Fibroblast of lung (primary cell): ENCODE data around the gene TGFB3. TPM values are rescaled to one million over a fixed set of nuclear protein-coding genes. Genes with fewer than 3 reads are reported as not detected.
"Not testable (repeated sequence)": the region's sequence is repeated elsewhere in the genome, so short reads cannot be mapped to it uniquely, and the experiment has no call there.

Experiments
- DNase-seq, 2 donors: peaks; one replicate each; pipeline versions ENCODE4 v3.0.0 to v3.0.0-alpha.2; 2010; ENCODE audit warnings: low read depth in 2 of 2
- H2AFZ ChIP-seq: 2 replicates; pipeline ENCODE4 v1.5.1; 2012; ENCODE audit warnings: low read length, control low read depth, inconsistent platforms
- H3K27ac ChIP-seq: 2 replicates; pipeline ENCODE4 v1.5.1; 2011; ENCODE audit warnings: low read length, control low read depth; ENCODE audit not compliant: insufficient read depth
- H3K27me3 ChIP-seq: 2 replicates; pipeline ENCODE4 v1.5.1; 2011; ENCODE audit warnings: mild to moderate bottlenecking, low read length; ENCODE audit not compliant: control insufficient read depth, insufficient read depth
- H3K36me3 ChIP-seq: 2 replicates; pipeline ENCODE4 v1.5.1; 2011; ENCODE audit warnings: low read length; ENCODE audit not compliant: control insufficient read depth, insufficient read depth
- H3K4me1 ChIP-seq: 2 replicates; pipeline ENCODE4 v1.5.1; 2011; ENCODE audit warnings: low read length; ENCODE audit not compliant: control insufficient read depth, insufficient read depth; ENCODE audit errors: extremely low read depth
- H3K4me2 ChIP-seq: 2 replicates; pipeline ENCODE4 v1.5.1; 2011; ENCODE audit warnings: low read length, control low read depth; ENCODE audit not compliant: insufficient read depth; ENCODE audit errors: extremely low read depth
- H3K4me3 ChIP-seq, 4 experiments: fragments of 200-600 bp in 1 of 4; sonication (generic) in 1 of 4; replicated peaks in 1 of 4; 2 replicates each; pipeline ENCODE4 v1.5.1; 2011 to 2016; ENCODE audit warnings: low read length in 4 of 4, low read depth in 3 of 4, mild to moderate bottlenecking in 3 of 4, control low read depth in 2 of 4, inconsistent platforms in 1 of 4, mixed read lengths in 1 of 4; ENCODE audit not compliant: insufficient read depth in 1 of 4; ENCODE audit errors: control extremely low read depth in 1 of 4
- H3K79me2 ChIP-seq: 2 replicates; pipeline ENCODE4 v1.5.1; 2012; ENCODE audit warnings: mild to moderate bottlenecking, low read length, inconsistent platforms; ENCODE audit not compliant: control insufficient read depth, insufficient read depth
- H3K9ac ChIP-seq: 2 replicates; pipeline ENCODE4 v1.5.1; 2011; ENCODE audit warnings: mild to moderate bottlenecking, low read length, control low read depth; ENCODE audit not compliant: insufficient read depth
- H3K9me3 ChIP-seq: 2 replicates; pipeline ENCODE4 v1.5.1; 2012; ENCODE audit warnings: low read depth, low read length; ENCODE audit not compliant: control insufficient read depth, insufficient read depth
- H4K20me1 ChIP-seq: 2 replicates; pipeline ENCODE4 v1.5.1; 2011; ENCODE audit warnings: low read length; ENCODE audit not compliant: control insufficient read depth, insufficient read depth; ENCODE audit errors: extremely low read depth
- CTCF ChIP-seq, 2 donors: IDR thresholded peaks in 1 of 2; conservative IDR thresholded peaks in 1 of 2; 1 replicate in 1 of 2; 2 replicates in 1 of 2; pipeline ENCODE4 v1.5.1; 2011 to 2012; ENCODE audit warnings: low read length in 2 of 2, control low read depth in 1 of 2, inconsistent platforms in 1 of 2, low read depth in 1 of 2, mild to moderate bottlenecking in 1 of 2
- EZH2 ChIP-seq: IDR thresholded peaks from 2 replicates; pipeline ENCODE4 v1.5.1; 2012; ENCODE audit warnings: low read length, control low read depth, mild to moderate bottlenecking; ENCODE audit errors: missing control alignments
- polyA plus RNA-seq, 2 donors: library from polyadenylated mRNA; depleted of rRNA in 1 of 2; stranded (reverse) in 1 of 2; unstranded in 1 of 2; fragments of >200 nt; gene quantifications; 2 replicates each; pipeline ENCODE4 v1.2.1, GENCODE V29; 2011 to 2012; ENCODE audit warnings: missing spikeins in 1 of 2
- total RNA-seq: library from RNA; depleted of rRNA; stranded (reverse); fragments of >200 nt; gene quantifications from 2 replicates; pipeline ENCODE4 v1.2.1, GENCODE V29; 2014

The TGFB3 gene
- total and polyA plus RNA-seq, 2 donors (not counting 1 experiment from before 2014, with no cell fraction given), result 5.9 to 30.8 TPM

GRCh38 chr14:76015191-76015590 is 33.4 kb upstream of the TGFB3 start:
- no peak overlapping the region for H2AFZ ChIP-seq
- DNase-seq, result peak in 1 of 2 donors; percentile 18
- no peak overlapping the region for H3K4me3 ChIP-seq
- H3K9me3 ChIP-seq, result no peaks in the 10 kb centered on the region
- peaks cover 3% of the 10 kb centered on the region for H3K36me3 ChIP-seq
- peaks cover 6% of the 10 kb centered on the region for H3K4me1 ChIP-seq
- no peaks in the 10 kb centered on the region for H3K79me2 ChIP-seq
- no peak overlapping the region for H3K9ac ChIP-seq
- no peak overlapping the region for H3K4me2 ChIP-seq
- no peak overlapping the region for H3K27ac ChIP-seq
- TF ChIP-seq EZH2, result no peak
- no peak for TF ChIP-seq CTCF (conservative IDR thresholded peaks at IDR 0.05 in 1 of 2, IDR thresholded peaks at IDR 0.05 in 1 of 2; ENCODE audit: low read depth in 1 of 2, low read length in 2 of 2)
- H3K27me3 ChIP-seq, result no peaks in the 10 kb centered on the region
- H4K20me1 ChIP-seq, result no peaks in the 10 kb centered on the region

GRCh38 chr14:76012354-76012753 is 30.6 kb upstream of the TGFB3 start:
- Histone ChIP-seq H3K4me1 (peaks cover 6% of the 10 kb centered on the region), H3K9me3 (no peaks in the 10 kb centered on the region), H3K4me2 (peak overlapping the region; percentile 40), H4K20me1 (no peaks in the 10 kb centered on the region), H3K79me2 (no peaks in the 10 kb centered on the region), H3K4me3 (no peak overlapping the region), H3K27me3 (no peaks in the 10 kb centered on the region), H3K36me3 (peaks cover 3% of the 10 kb centered on the region), H3K27ac (peak overlapping the region; percentile 60), H3K9ac (peak overlapping the region; percentile 20), H2AFZ (no peak overlapping the region)
- DNase-seq, result peak; percentile 32 to 84
- TF ChIP-seq EZH2 (no peak), CTCF (conservative IDR thresholded peaks at IDR 0.05 in 1 of 2, IDR thresholded peaks at IDR 0.05 in 1 of 2; ENCODE audit: low read depth in 1 of 2, low read length in 2 of 2) (peak; percentile 19 to 26)

- Histone ChIP-seq H3K36me3 (peaks cover 3% of the 10 kb centered on the region), H3K27me3 (no peaks in the 10 kb centered on the region)
- no peak for TF ChIP-seq CTCF (conservative IDR thresholded peaks at IDR 0.05 in 1 of 2, IDR thresholded peaks at IDR 0.05 in 1 of 2; ENCODE audit: low read depth in 1 of 2, low read length in 2 of 2)
- no peak for TF ChIP-seq EZH2
These were observed 30.1 kb upstream of the TGFB3 start for GRCh38 chr14:76011930-76012329.

GRCh38 chr14:76009627-76010026 is 27.8 kb upstream of the TGFB3 start:
- H3K9ac ChIP-seq, H3K79me2 ChIP-seq, H4K20me1 ChIP-seq, H3K4me2 ChIP-seq, H2AFZ ChIP-seq, H3K4me3 ChIP-seq, H3K27me3 ChIP-seq, H3K27ac ChIP-seq, H3K9me3 ChIP-seq, H3K36me3 ChIP-seq, H3K4me1 ChIP-seq, DNase-seq: not testable (repeated sequence)

More at GRCh38 chr14:76011930-76012329, 30.1 kb upstream of the TGFB3 start:
- Histone ChIP-seq H3K4me2 (peak overlapping the region; percentile 40), H3K79me2 (no peaks in the 10 kb centered on the region), H4K20me1 (no peaks in the 10 kb centered on the region), H3K9ac (no peak overlapping the region), H3K4me1 (peaks cover 6% of the 10 kb centered on the region), H3K4me3 (no peak overlapping the region), H3K27ac (peak overlapping the region; percentile 60), H2AFZ (no peak overlapping the region), H3K9me3 (no peaks in the 10 kb centered on the region)
- no peak for DNase-seq
